Measurements from ENCODE around the gene IPO13. TPM values are rescaled to one million over a fixed set of nuclear protein-coding genes. Genes with fewer than 3 reads are reported as not detected.

IPO13 gene
- total and polyA plus RNA-seq, 7 donors, result 26.8 to 140 (median 93.0) TPM

- Histone ChIP-seq H3K27ac (no peak overlapping the region), H3K4me1 (peaks cover 20% of the 10 kb centered on the region), H3K4me3 (no peak overlapping the region), H3K36me3 (ENCODE audit: insufficient read depth in 1 of 2, low read depth in 1 of 2) (peaks cover 0 to 48% of the 10 kb centered on the region in 2 donors), H3K27me3 (ENCODE audit: insufficient read depth in 3 of 3, low read length in 2 of 3) (no peaks in the 10 kb centered on the region), H3K9me3 (no peaks in the 10 kb centered on the region)
- 87 to 88% (median 88%) methylated on average over 19 to 20 of the region's 20 CpGs for WGBS, 3 donors
- intact Hi-C loops (cut with DNase I), result no loop called here
- TF ChIP-seq, protein P1, sequence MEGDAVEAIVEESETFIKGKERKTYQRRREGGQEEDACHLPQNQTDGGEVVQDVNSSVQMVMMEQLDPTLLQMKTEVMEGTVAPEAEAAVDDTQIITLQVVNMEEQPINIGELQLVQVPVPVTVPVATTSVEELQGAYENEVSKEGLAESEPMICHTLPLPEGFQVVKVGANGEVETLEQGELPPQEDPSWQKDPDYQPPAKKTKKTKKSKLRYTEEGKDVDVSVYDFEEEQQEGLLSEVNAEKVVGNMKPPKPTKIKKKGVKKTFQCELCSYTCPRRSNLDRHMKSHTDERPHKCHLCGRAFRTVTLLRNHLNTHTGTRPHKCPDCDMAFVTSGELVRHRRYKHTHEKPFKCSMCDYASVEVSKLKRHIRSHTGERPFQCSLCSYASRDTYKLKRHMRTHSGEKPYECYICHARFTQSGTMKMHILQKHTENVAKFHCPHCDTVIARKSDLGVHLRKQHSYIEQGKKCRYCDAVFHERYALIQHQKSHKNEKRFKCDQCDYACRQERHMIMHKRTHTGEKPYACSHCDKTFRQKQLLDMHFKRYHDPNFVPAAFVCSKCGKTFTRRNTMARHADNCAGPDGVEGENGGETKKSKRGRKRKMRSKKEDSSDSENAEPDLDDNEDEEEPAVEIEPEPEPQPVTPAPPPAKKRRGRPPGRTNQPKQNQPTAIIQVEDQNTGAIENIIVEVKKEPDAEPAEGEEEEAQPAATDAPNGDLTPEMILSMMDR (IDR thresholded peaks at IDR 0.05), result no peak
- ATAC-seq (no peak), DNase-seq (no peak)
Measured at GRCh38 chr1:43981135-43981491, 34.4 kb downstream of the IPO13 start.

DNA sequence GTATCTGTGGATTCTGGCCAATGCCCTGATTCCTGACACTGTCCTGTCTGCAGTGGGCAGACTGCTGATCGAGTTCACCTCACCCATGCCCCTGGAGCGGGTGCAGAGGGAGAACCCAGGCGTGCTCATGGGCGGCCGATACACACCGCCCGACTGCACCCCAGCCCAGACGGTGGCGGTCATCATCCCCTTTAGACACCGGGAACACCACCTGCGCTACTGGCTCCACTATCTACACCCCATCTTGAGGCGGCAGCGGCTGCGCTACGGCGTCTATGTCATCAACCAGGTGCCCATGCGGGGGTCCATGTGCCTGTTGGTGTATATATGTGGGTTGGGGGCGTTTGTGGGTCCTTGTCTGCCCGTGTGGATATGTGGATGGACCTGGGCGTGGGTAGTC lies 34.9 kb downstream of the IPO13 start:
- H3K36me3 ChIP-seq (ENCODE audit: insufficient read depth in 1 of 2, low read depth in 1 of 2), result peaks cover 0 to 48% of the 10 kb centered on the region in 2 donors
- WGBS, 3 donors, result 94 to 97% (median 95%) methylated on average over 20 of the region's 20 CpGs
- ATAC-seq, result no peak
- no peak overlapping the region for H3K4me3 ChIP-seq
- H3K4me1 ChIP-seq, result peaks cover 15% of the 10 kb centered on the region
- no peaks in the 10 kb centered on the region for H3K9me3 ChIP-seq
- TF ChIP-seq, protein P1 (IDR thresholded peaks at IDR 0.05), result no peak
- no peaks in the 10 kb centered on the region for H3K27me3 ChIP-seq (ENCODE audit: insufficient read depth in 3 of 3, low read length in 2 of 3)
- DNase-seq, result no peak
- no peak overlapping the region for H3K27ac ChIP-seq
- intact Hi-C loops (cut with DNase I), result no loop called here

DNA sequence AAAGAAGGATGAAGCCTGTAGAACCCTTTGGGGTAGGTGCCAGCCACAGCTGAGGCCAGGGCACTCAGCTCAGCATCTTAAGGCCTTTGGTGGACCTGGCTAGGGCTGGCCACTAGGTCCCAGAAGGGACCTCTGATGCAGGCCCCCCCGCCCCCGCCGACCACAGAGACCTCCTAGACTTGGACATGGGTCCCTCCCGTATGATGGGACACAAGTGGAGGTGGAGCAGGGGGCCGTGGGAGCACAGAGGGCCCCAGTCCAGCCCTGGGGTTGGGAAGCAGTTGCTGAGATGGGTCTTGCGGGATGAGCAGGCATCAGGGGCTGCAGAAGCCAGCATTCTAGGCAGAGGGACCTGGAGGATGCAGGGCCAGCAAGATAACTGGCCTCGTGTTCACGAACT lies 35.5 kb downstream of the IPO13 start:
- Histone ChIP-seq H3K27me3 (ENCODE audit: insufficient read depth in 3 of 3, low read length in 2 of 3) (no peaks in the 10 kb centered on the region), H3K36me3 (ENCODE audit: insufficient read depth in 1 of 2, low read depth in 1 of 2) (peaks cover 0 to 48% of the 10 kb centered on the region in 2 donors), H3K4me3 (no peak overlapping the region), H3K9me3 (no peaks in the 10 kb centered on the region), H3K4me1 (peaks cover 10% of the 10 kb centered on the region), H3K27ac (no peak overlapping the region)
- DNase-seq, result no peak
- WGBS, 3 donors, result 91 to 95% (median 93%) methylated on average over 8 of the region's 8 CpGs
- TF ChIP-seq, protein P1 (IDR thresholded peaks at IDR 0.05), result no peak
- intact Hi-C loops (cut with DNase I), result no loop called here
- ATAC-seq, result no peak

- Histone ChIP-seq H3K4me1 (peaks cover 7% of the 10 kb centered on the region), H3K27ac (no peak overlapping the region), H3K27me3 (ENCODE audit: insufficient read depth in 3 of 3, low read length in 2 of 3) (no peaks in the 10 kb centered on the region), H3K4me3 (no peak overlapping the region), H3K36me3 (ENCODE audit: insufficient read depth in 1 of 2, low read depth in 1 of 2) (peaks cover 0 to 43% of the 10 kb centered on the region in 2 donors), H3K9me3 (no peaks in the 10 kb centered on the region)
- 85 to 90% (median 87%) methylated on average over 15 of the region's 15 CpGs for WGBS, 3 donors
- DNase-seq (no peak), ATAC-seq (no peak)
- TF ChIP-seq, protein P1 (IDR thresholded peaks at IDR 0.05), result no peak
- intact Hi-C loops (cut with DNase I), result no loop called here
Measured at GRCh38 chr1:43982808-43983207, 36.1 kb downstream of the IPO13 start.

GRCh38 chr1:43983253-43983899 lies 36.6 kb downstream of the IPO13 start:
- WGBS, 3 donors, result 72 to 74% (median 74%) methylated on average over 11 to 12 of the region's 12 CpGs
- no peak for ATAC-seq
- no peaks in the 10 kb centered on the region for H3K9me3 ChIP-seq
- peaks cover 5% of the 10 kb centered on the region for H3K4me1 ChIP-seq
- no peak for DNase-seq
- intact Hi-C loops (cut with DNase I), result no loop called here
- TF ChIP-seq, protein P1 (IDR thresholded peaks at IDR 0.05), result no peak
- peaks cover 0 to 38% of the 10 kb centered on the region in 2 donors for H3K36me3 ChIP-seq (ENCODE audit: insufficient read depth in 1 of 2, low read depth in 1 of 2)
- H3K27ac ChIP-seq, result no peak overlapping the region
- no peaks in the 10 kb centered on the region for H3K27me3 ChIP-seq (ENCODE audit: insufficient read depth in 3 of 3, low read length in 2 of 3)
- no peak overlapping the region for H3K4me3 ChIP-seq

All from psoas muscle (tissue), 8 donors.